H1 (cell line): ENCODE measurements around the gene MYBPH. TPM values are rescaled to one million over a fixed set of nuclear protein-coding genes. Genes with fewer than 3 reads are reported as not detected.

Source experiments
- CTCF ChIA-PET: fragments of 300-600 bp; sonication (Branson Sonifier 250); formaldehyde crosslinking; loops from one replicate; lab custom pipeline; 2021; ENCODE audit not compliant: partially characterized antibody; lab: Charles Lee
- POLR2A ChIA-PET: fragments of 300-600 bp; sonication (Branson Sonifier 250); formaldehyde crosslinking; loops from one replicate; lab custom pipeline; 2021; ENCODE audit warnings: inconsistent platforms; ENCODE audit not compliant: partially characterized antibody; lab: Charles Lee
- DNase-seq, 2 experiments: peaks; one replicate each; pipeline versions ENCODE4 v3.0.0 to v3.0.0-alpha.2; 2010 to 2022; ENCODE audit warnings: low spot score in 2 of 2, low read depth in 1 of 2, mixed read lengths in 1 of 2
- FAIRE-seq: peaks from 2 replicates; lab custom pipeline; 2011; peaks lifted over from hg19 to GRCh38; lab: Jason Lieb, UNC
- H2AFZ ChIP-seq: 2 replicates; pipeline ENCODE4 v1.8.1; 2012; ENCODE audit warnings: low read length, inconsistent platforms
- H2AK5ac ChIP-seq: 2 replicates; pipeline ENCODE4 v1.6.1; 2013; ENCODE audit warnings: low read depth, low read length
- H2BK120ac ChIP-seq: replicated peaks from 2 replicates; pipeline ENCODE3; 2013; ENCODE audit warnings: low read depth, low read length, inconsistent platforms
- H2BK12ac ChIP-seq: 2 replicates; pipeline ENCODE4 v1.6.1; 2013; ENCODE audit warnings: low read depth, low read length
- H2BK15ac ChIP-seq: 2 replicates; pipeline ENCODE4 v1.6.1; 2013; ENCODE audit warnings: low read length
- H2BK20ac ChIP-seq: 2 replicates; pipeline ENCODE4 v1.6.1; 2013; ENCODE audit warnings: low read length
- H2BK5ac ChIP-seq: 2 replicates; pipeline ENCODE4 v1.6.1; 2013; ENCODE audit warnings: low read depth, low read length
- H3K14ac ChIP-seq: 2 replicates; pipeline ENCODE4 v1.6.1; 2013; ENCODE audit warnings: inconsistent platforms; ENCODE audit not compliant: insufficient read length
- H3K18ac ChIP-seq: 2 replicates; pipeline ENCODE4 v1.6.1; 2013; ENCODE audit warnings: low read length; ENCODE audit errors: extremely low read depth
- H3K23ac ChIP-seq: 2 replicates; pipeline ENCODE4 v1.6.1; 2013; ENCODE audit warnings: inconsistent platforms; ENCODE audit not compliant: insufficient read length
- H3K23me2 ChIP-seq: 2 replicates; pipeline ENCODE4 v1.6.1; 2013; ENCODE audit warnings: low read depth, low read length
- H3K27ac ChIP-seq: 2 replicates; pipeline ENCODE4 v1.6.1; 2011; ENCODE audit warnings: low read depth, low read length, inconsistent platforms
- H3K27me3 ChIP-seq, 4 experiments: replicated peaks in 1 of 4; 1 replicate in 1 of 4; 2 replicates in 3 of 4; pipeline versions ENCODE4 v1.6.1 to v1.8.1; 2011 to 2013; ENCODE audit warnings: low read length in 3 of 4, mild to moderate bottlenecking in 3 of 4, inconsistent platforms in 2 of 4, mixed read lengths in 2 of 4, moderate library complexity in 1 of 4; ENCODE audit not compliant: control insufficient read depth in 3 of 4, insufficient read depth in 3 of 4; ENCODE audit errors: extremely low read depth in 1 of 4
- H3K36me3 ChIP-seq, 4 experiments: 2 replicates each; pipeline versions ENCODE4 v1.6.1 to v1.8.1; 2011 to 2013; ENCODE audit warnings: mild to moderate bottlenecking in 4 of 4, low read length in 3 of 4, moderate library complexity in 2 of 4, control low read depth in 1 of 4, inconsistent platforms in 1 of 4; ENCODE audit not compliant: insufficient read depth in 4 of 4, control insufficient read depth in 2 of 4
- H3K4ac ChIP-seq: replicated peaks from 2 replicates; pipeline ENCODE3; 2013; ENCODE audit warnings: low read length, low read depth, mixed read lengths, inconsistent platforms; ENCODE audit not compliant: insufficient read length
- H3K4me1 ChIP-seq, 4 experiments: replicated peaks in 1 of 4; 1 replicate in 1 of 4; 2 replicates in 3 of 4; pipeline versions ENCODE4 v1.6.1 to v1.8.1; 2011 to 2013; ENCODE audit warnings: low read length in 3 of 4, inconsistent platforms in 2 of 4, mixed read lengths in 1 of 4; ENCODE audit not compliant: insufficient read depth in 4 of 4, control insufficient read depth in 3 of 4
- H3K4me2 ChIP-seq, 2 experiments: 2 replicates each; pipeline versions ENCODE4 v1.6.1 to v1.8.1; 2011 to 2013; ENCODE audit warnings: low read depth in 2 of 2, low read length in 2 of 2, control low read depth in 1 of 2, inconsistent platforms in 1 of 2, mild to moderate bottlenecking in 1 of 2; ENCODE audit not compliant: insufficient read depth in 1 of 2
- H3K4me3 ChIP-seq, 4 experiments: fragments of 200-600, 300-600 bp in 1 of 4; sonication (generic), shearing (Covaris generic), sonication (Bioruptor Twin) in 1 of 4; 2 replicates each; pipeline versions ENCODE4 v1.5.1 to v1.8.1; 2011 to 2016; ENCODE audit warnings: low read length in 4 of 4, low read depth in 3 of 4, control low read depth in 2 of 4, inconsistent platforms in 2 of 4, mild to moderate bottlenecking in 2 of 4, mixed read lengths in 1 of 4, moderate library complexity in 1 of 4; ENCODE audit not compliant: insufficient read depth in 2 of 4; ENCODE audit errors: extremely low read depth in 1 of 4
- H3K56ac ChIP-seq: replicated peaks from 2 replicates; pipeline ENCODE3; 2013; ENCODE audit warnings: low read depth, mild to moderate bottlenecking, mixed read lengths, low read length, inconsistent platforms; ENCODE audit not compliant: insufficient read length
- H3K79me1 ChIP-seq: 2 replicates; pipeline ENCODE4 v1.6.1; 2013; ENCODE audit warnings: low read depth, low read length, control low read depth
- H3K79me2 ChIP-seq, 2 experiments: 2 replicates each; pipeline versions ENCODE4 v1.6.1 to v1.8.1; 2012 to 2013; ENCODE audit warnings: low read length in 2 of 2, mild to moderate bottlenecking in 2 of 2, inconsistent platforms in 1 of 2; ENCODE audit not compliant: insufficient read depth in 2 of 2, control insufficient read depth in 1 of 2
- H3K9ac ChIP-seq, 4 experiments: replicated peaks in 1 of 4; 1 replicate in 1 of 4; 2 replicates in 3 of 4; pipeline versions ENCODE4 v1.6.1 to v1.8.1; 2011 to 2013; ENCODE audit warnings: low read depth in 3 of 4, low read length in 3 of 4, control low read depth in 2 of 4, mild to moderate bottlenecking in 2 of 4, moderate library complexity in 2 of 4, inconsistent platforms in 1 of 4; ENCODE audit errors: extremely low read depth in 1 of 4
- H3K9me3 ChIP-seq, 2 experiments: 2 replicates each; pipeline versions ENCODE4 v1.6.1 to v1.8.1; 2012 to 2013; ENCODE audit warnings: mild to moderate bottlenecking in 2 of 2, moderate library complexity in 2 of 2, control low read depth in 1 of 2, inconsistent platforms in 1 of 2, low read depth in 1 of 2, low read length in 1 of 2, mixed read lengths in 1 of 2; ENCODE audit not compliant: insufficient read depth in 2 of 2
- H4K20me1 ChIP-seq, 2 experiments: replicated peaks in 1 of 2; 2 replicates each; pipeline versions ENCODE3 to v1.8.1; 2011 to 2013; ENCODE audit warnings: inconsistent platforms in 2 of 2, low read length in 2 of 2, mild to moderate bottlenecking in 1 of 2; ENCODE audit not compliant: insufficient read depth in 2 of 2, control insufficient read depth in 1 of 2
- H4K5ac ChIP-seq: 2 replicates; pipeline ENCODE4 v1.6.1; 2013; ENCODE audit warnings: low read length, low read depth, mixed read lengths, inconsistent platforms; ENCODE audit not compliant: insufficient read length
- H4K8ac ChIP-seq: 2 replicates; pipeline ENCODE4 v1.8.0; 2013; ENCODE audit warnings: mild to moderate bottlenecking, moderate library complexity, low read length, inconsistent platforms; ENCODE audit not compliant: insufficient read depth; ENCODE audit errors: extremely low read depth
- H4K91ac ChIP-seq: replicated peaks from 2 replicates; pipeline ENCODE3; 2013; ENCODE audit warnings: low read length, mixed read lengths, inconsistent platforms; ENCODE audit not compliant: insufficient read length
- ASH2L ChIP-seq: fragments of 200-600, 300-600 bp; sonication (generic); IDR thresholded peaks from one replicate; pipeline ENCODE4 v1.7.1; 2017; ENCODE audit warnings: low read length
- BCL11A ChIP-seq, 2 experiments: IDR thresholded peaks; one replicate each; pipeline ENCODE4 v1.6.1; 2011; ENCODE audit warnings: low read depth in 2 of 2, low read length in 2 of 2, mild to moderate bottlenecking in 2 of 2
- CBX5 ChIP-seq: fragments of 300-800, 300-1000 bp; sonication (generic); IDR thresholded peaks from 2 replicates; pipeline ENCODE4 v1.7.1; 2016; ENCODE audit warnings: antibody characterized with exemption, low read length, low read depth
- HDAC2 ChIP-seq, 2 experiments: fragments of 300-600 bp in 1 of 2; sonication (generic) in 1 of 2; IDR thresholded peaks; 2 replicates each; pipeline ENCODE4 v1.6.1; 2011 to 2012; ENCODE audit warnings: low read depth in 2 of 2, low read length in 2 of 2, mild to moderate bottlenecking in 2 of 2, moderate library complexity in 2 of 2, borderline replicate concordance in 1 of 2, inconsistent platforms in 1 of 2
- JUN ChIP-seq: IDR thresholded peaks from 2 replicates; pipeline ENCODE4 v1.6.1; 2011; ENCODE audit warnings: low read depth, mild to moderate bottlenecking, improper control_type of control experiment, low read length
- KDM1A ChIP-seq: fragments of 200-600, 300-600 bp; sonication (generic); IDR thresholded peaks from 2 replicates; pipeline ENCODE4 v1.7.1; 2016; ENCODE audit warnings: mild to moderate bottlenecking, low read length, borderline replicate concordance
- MAFK ChIP-seq: IDR thresholded peaks from 2 replicates; pipeline ENCODE4 v1.6.1; 2012; ENCODE audit warnings: low read depth, mild to moderate bottlenecking, improper control_type of control experiment, low read length
- RBBP5 ChIP-seq: IDR thresholded peaks from 2 replicates; pipeline ENCODE4 v1.7.1; 2012; ENCODE audit warnings: low read depth, mild to moderate bottlenecking, inconsistent platforms, low read length, moderate library complexity, borderline replicate concordance
- USF2 ChIP-seq: IDR thresholded peaks from 2 replicates; pipeline ENCODE4 v1.6.1; 2011; ENCODE audit warnings: low read length, improper control_type of control experiment
- WGBS, 2 experiments: shearing (Covaris generic) in 1 of 2; methylation state at CpG; one replicate each; pipeline versions ENCODE4 v1.1.6 to v1.1.7; 2013 to 2015; ENCODE audit warnings: low lambda C conversion rate in 2 of 2, mixed read lengths in 2 of 2, inconsistent platforms in 1 of 2, low coverage in 1 of 2, missing lambda C conversion rate in 1 of 2; ENCODE audit not compliant: insufficient replicate concordance in 2 of 2, insufficient coverage in 1 of 2, insufficient read length in 1 of 2; ENCODE audit errors: extremely low coverage in 1 of 2, missing lambda C conversion rate in 1 of 2; 5-methylcytosine and 5-hydroxymethylcytosine counted together
- polyA plus RNA-seq, 7 experiments: library from polyadenylated mRNA; depleted of rRNA in 3 of 7; stranded (reverse) in 5 of 7; unstranded in 2 of 7; fragments of >200 nt in 5 of 7; fragments of 200-250 nt in 2 of 7; gene quantifications; 1 replicate in 5 of 7; 2 replicates in 1 of 7; 4 replicates in 1 of 7; pipeline versions ENCODE4 v1.2.1 to v1.2.3, GENCODE V29; 2011 to 2013; ENCODE audit warnings: missing spikeins in 2 of 7, mixed read lengths in 2 of 7
- total RNA-seq: library from RNA; stranded (reverse); fragmentation: NEBNext Ultra II Directional; extraction: Animal tissue kit (Norgen Biotek cat#: 25700); gene quantifications from 2 replicates; pipeline ENCODE4 v1.2.1, GENCODE V29; 2021

Gene MYBPH
- total and polyA plus RNA-seq, 2 of the 8 experiments (the other 6 are each of a cell fraction or from before 2014, with no cell fraction given): not detected

GRCh38 chr1:203163891-203164635 is 11.6 kb downstream of the MYBPH start:
- no peak overlapping the region for H4K5ac ChIP-seq
- H4K91ac ChIP-seq: no peak overlapping the region
- no peak overlapping the region for H3K23ac ChIP-seq
- no peak overlapping the region for H3K4ac ChIP-seq
- no peaks in the 10 kb centered on the region for H3K36me3 ChIP-seq
- no peak for DNase-seq
- H2AFZ ChIP-seq: no peak overlapping the region
- no peak overlapping the region for H2AK5ac ChIP-seq
- ChIA-PET POLR2A (no interaction called here), CTCF (interaction anchor here (1.3 to 16.8 kb wide), 6 partner anchors 9 to 124 kb away, joined by 4 to 511 read pairs (median 19); partner anchors contain the start of gene ADORA1)
- no peak overlapping the region for H3K9ac ChIP-seq
- no peaks in the 10 kb centered on the region for H3K23me2 ChIP-seq
- H2BK120ac ChIP-seq: no peak overlapping the region
- no peak overlapping the region for H2BK5ac ChIP-seq
- H3K14ac ChIP-seq: no peak overlapping the region
- no peak overlapping the region for H3K27ac ChIP-seq
- no peak for FAIRE-seq
- H3K4me1 ChIP-seq: no peaks in the 10 kb centered on the region; a peak in 1 of 7 replicates
- no peaks in the 10 kb centered on the region for H3K9me3 ChIP-seq
- H2BK15ac ChIP-seq: no peak overlapping the region
- no peak overlapping the region for H2BK12ac ChIP-seq
- no peaks in the 10 kb centered on the region for H3K27me3 ChIP-seq
- H4K20me1 ChIP-seq: no peaks in the 10 kb centered on the region
- H2BK20ac ChIP-seq: no peak overlapping the region
- H3K4me2 ChIP-seq: no peak overlapping the region
- H3K56ac ChIP-seq: no peak overlapping the region
- H3K79me1 ChIP-seq: no peaks in the 10 kb centered on the region
- no peak overlapping the region for H3K4me3 ChIP-seq
- H3K79me2 ChIP-seq: no peaks in the 10 kb centered on the region
- H4K8ac ChIP-seq: no peak overlapping the region
- 87% methylated on average over 7 of the region's 7 CpGs; no CpG with 5 or more reads in 1 of the 2 experiments for WGBS, 2 experiments
- H3K18ac ChIP-seq: no peak overlapping the region
- TF ChIP-seq USF2 (no peak), ASH2L (no peak), CBX5 (no peak), BCL11A (IDR thresholded peaks at IDR 0.05; ENCODE audit: low read depth in 2 of 2, low read length in 2 of 2) (no peak), KDM1A (no peak), HDAC2 (IDR thresholded peaks at IDR 0.05; ENCODE audit: borderline replicate concordance in 1 of 2, low read depth in 2 of 2, low read length in 2 of 2) (no peak), MAFK (no peak), RBBP5 (no peak), JUN (no peak)
